HCT116 (cell line): ENCODE results near the gene CCDC85B. TPM values are rescaled to one million over a fixed set of nuclear protein-coding genes. Genes with fewer than 3 reads are reported as not detected.

Source experiments
- ATAC-seq: fragments of 200-7000 bp; cut with Tn5 transposase; 2 replicates; pipeline ENCODE4 v1.9.1; 2020; ENCODE audit warnings: mild to moderate bottlenecking, moderate library complexity
- BruUV-seq: library from RNA; stranded (reverse); fragments of 400-500 nt; replicated peaks from 2 replicates; lab custom pipeline; 2021; lab: Mats Ljungman, UMichigan
- CTCF ChIA-PET: fragments of 300-600 bp; sonication (Branson Sonifier 250); formaldehyde crosslinking; loops from one replicate; lab custom pipeline; 2021; ENCODE audit warnings: antibody characterized with exemption; lab: Charles Lee
- POLR2A ChIA-PET: fragments of 300-600, 350-600 bp; sonication (Branson Sonifier 250); formaldehyde crosslinking; loops from one replicate; lab custom pipeline; 2021; ENCODE audit warnings: antibody characterized with exemption; lab: Charles Lee
- RAD21 ChIA-PET, 2 experiments: fragments of 300-600 bp; sonication (Branson Sonifier 250); formaldehyde crosslinking; loops; one replicate each; lab custom pipeline; 2023; ENCODE audit warnings: low total read pairs in 2 of 2; ENCODE audit not compliant: uncharacterized antibody in 2 of 2, unreplicated experiment in 2 of 2, low non-redundant PET in 1 of 2; lab: Charles Lee
- DNase-seq: peaks from one replicate; pipeline ENCODE4 v3.0.0-alpha.2; 2010; ENCODE audit warnings: low read depth, low spot score
- H2AFZ ChIP-seq: fragments of 200-600 bp; shearing (Covaris generic), sonication (generic); 2 replicates; pipeline ENCODE4 v1.6.1; 2017; ENCODE audit warnings: low read depth, mixed run types, mixed read lengths, antibody characterized with exemption, low read length; ENCODE audit not compliant: poor library complexity, severe bottlenecking
- H3K27ac ChIP-seq: 2 replicates; pipeline ENCODE4 v1.5.1; 2012; ENCODE audit warnings: low read depth, low read length
- H3K27me3 ChIP-seq: fragments of 200-600 bp; sonication (generic); 2 replicates; pipeline ENCODE4 v1.6.1; 2016; ENCODE audit warnings: mixed run types, low read length, mixed read lengths; ENCODE audit not compliant: insufficient read depth
- H3K36me3 ChIP-seq, 2 experiments: fragments of 200-500 bp in 1 of 2; fragments of 200-600 bp in 1 of 2; sonication (Bioruptor generic) in 1 of 2; sonication (generic) in 1 of 2; 2 replicates each; pipeline versions ENCODE4 v1.5.1 to v1.6.1; 2014 to 2016; ENCODE audit warnings: low read length in 2 of 2, inconsistent platforms in 1 of 2, mixed read lengths in 1 of 2, mixed run types in 1 of 2; ENCODE audit not compliant: insufficient read depth in 2 of 2, control insufficient read depth in 1 of 2
- H3K4me1 ChIP-seq, 2 experiments: fragments of 200-600 bp in 1 of 2; sonication (generic) in 1 of 2; 2 replicates each; pipeline versions ENCODE4 v1.5.1 to v1.6.1; 2012 to 2017; ENCODE audit warnings: low read length in 2 of 2, inconsistent platforms in 1 of 2, mild to moderate bottlenecking in 1 of 2, mixed read lengths in 1 of 2, mixed run types in 1 of 2, moderate library complexity in 1 of 2; ENCODE audit not compliant: insufficient read depth in 2 of 2, control insufficient read depth in 1 of 2
- H3K4me2 ChIP-seq: fragments of 200-600 bp; sonication (generic); 2 replicates; pipeline ENCODE4 v1.6.1; 2017; ENCODE audit warnings: mixed run types, low read length, mixed read lengths
- H3K4me3 ChIP-seq, 2 experiments: fragments of 200-600 bp in 1 of 2; sonication (generic) in 1 of 2; replicated peaks in 1 of 2; 2 replicates each; pipeline ENCODE4 v1.5.1; 2011 to 2016; ENCODE audit warnings: low read length in 2 of 2, control low read depth in 1 of 2, low read depth in 1 of 2, mild to moderate bottlenecking in 1 of 2, mixed read lengths in 1 of 2, mixed run types in 1 of 2
- H3K79me2 ChIP-seq: fragments of 200-600 bp; sonication (generic); 2 replicates; pipeline ENCODE4 v1.6.1; 2017; ENCODE audit warnings: mild to moderate bottlenecking, mixed run types, low read length, moderate library complexity, mixed read lengths; ENCODE audit not compliant: insufficient read depth
- H3K9ac ChIP-seq: fragments of 200-600 bp; sonication (generic); 2 replicates; pipeline ENCODE4 v1.6.1; 2016; ENCODE audit warnings: low read length, mixed read lengths
- H3K9me2 ChIP-seq: fragments of 200-600 bp; sonication (generic), shearing (Covaris generic); 2 replicates; pipeline ENCODE4 v1.6.1; 2017; ENCODE audit warnings: mixed run types, mild to moderate bottlenecking, moderate library complexity; ENCODE audit not compliant: insufficient read depth
- H3K9me3 ChIP-seq, 2 experiments: fragments of 200-500 bp in 1 of 2; fragments of 200-600 bp in 1 of 2; sonication (Bioruptor generic) in 1 of 2; sonication (generic) in 1 of 2; 2 replicates each; pipeline ENCODE4 v1.6.1; 2014 to 2017; ENCODE audit warnings: low read length in 2 of 2, mixed read lengths in 2 of 2, inconsistent platforms in 1 of 2, low read depth in 1 of 2, mild to moderate bottlenecking in 1 of 2, mixed run types in 1 of 2, moderate library complexity in 1 of 2; ENCODE audit not compliant: control insufficient read depth in 1 of 2, insufficient read depth in 1 of 2
- H4K20me1 ChIP-seq: fragments of 200-600 bp; sonication (generic), shearing (Covaris generic); 2 replicates; pipeline ENCODE4 v1.6.1; 2017; ENCODE audit warnings: mixed run types, mild to moderate bottlenecking, moderate library complexity; ENCODE audit not compliant: insufficient read depth
- ATF3 ChIP-seq: IDR thresholded peaks from 2 replicates; pipeline ENCODE4 v1.6.1; 2012
- CBX3 ChIP-seq: IDR thresholded peaks from 2 replicates; pipeline ENCODE4 v1.6.1; 2012; ENCODE audit warnings: low read depth
- CEBPB ChIP-seq: IDR thresholded peaks from 2 replicates; pipeline ENCODE4 v1.6.1; 2012; ENCODE audit warnings: low read depth
- EGR1 ChIP-seq: IDR thresholded peaks from 2 replicates; pipeline ENCODE4 v1.6.1; 2012; ENCODE audit warnings: low read depth
- ELF1 ChIP-seq: IDR thresholded peaks from 2 replicates; pipeline ENCODE4 v1.6.1; 2012; ENCODE audit warnings: low read depth, borderline replicate concordance
- EZH2 ChIP-seq: fragments of 200-600 bp; sonication (generic); IDR thresholded peaks from 2 replicates; pipeline ENCODE4 v1.6.1; 2017; ENCODE audit warnings: antibody characterized with exemption, mixed run types
- EZH2phosphoT487 ChIP-seq: fragments of 200-600 bp; IDR thresholded peaks from 2 replicates; pipeline ENCODE4 v1.6.1; 2018; ENCODE audit warnings: antibody characterized with exemption, borderline replicate concordance
- FOSL1 ChIP-seq: IDR thresholded peaks from 2 replicates; pipeline ENCODE4 v1.6.1; 2012; ENCODE audit warnings: low read depth
- POLR2A ChIP-seq: IDR thresholded peaks from 2 replicates; pipeline ENCODE4 v1.7.0; 2011; ENCODE audit warnings: borderline replicate concordance; ENCODE audit not compliant: insufficient read depth, insufficient read length; ENCODE audit errors: extremely low read depth
- POLR2AphosphoS5 ChIP-seq: IDR thresholded peaks from 2 replicates; pipeline ENCODE4 v1.6.1; 2011; ENCODE audit warnings: mild to moderate bottlenecking, low read depth, low read length, moderate library complexity
- RAD21 ChIP-seq: IDR thresholded peaks from 2 replicates; pipeline ENCODE4 v1.6.1; 2012; ENCODE audit warnings: low read depth, mild to moderate bottlenecking
- REST ChIP-seq: IDR thresholded peaks from 2 replicates; pipeline ENCODE4 v1.6.1; 2012; ENCODE audit warnings: low read depth
- SIN3A ChIP-seq: IDR thresholded peaks from 2 replicates; pipeline ENCODE4 v1.6.1; 2012; ENCODE audit warnings: low read depth
- SP1 ChIP-seq: IDR thresholded peaks from 2 replicates; pipeline ENCODE4 v1.6.1; 2012; ENCODE audit warnings: low read depth
- SRF ChIP-seq: IDR thresholded peaks from 2 replicates; pipeline ENCODE4 v1.6.1; 2012; ENCODE audit warnings: low read depth
- ZBTB33 ChIP-seq: IDR thresholded peaks from 2 replicates; pipeline ENCODE4 v1.6.1; 2011; ENCODE audit warnings: mild to moderate bottlenecking, low read length, moderate library complexity; ENCODE audit not compliant: insufficient replicate concordance; ENCODE audit errors: extremely low read depth
- ZFX ChIP-seq: fragments of 450-650 bp; IDR thresholded peaks from 2 replicates; pipeline ENCODE4 v1.6.1; 2017
- ZNF274 ChIP-seq: fragments of 200-500 bp; sonication (Bioruptor generic); IDR thresholded peaks from 2 replicates; pipeline ENCODE4 v1.6.1; 2014; ENCODE audit warnings: mild to moderate bottlenecking, low read depth, low read length, inconsistent platforms
- intact Hi-C: fragments of 100-400 bp; cut with micrococcal nuclease; formaldehyde crosslinking; loops from 2 replicates; pipeline ENCODE4 v1.10.0; 2022
- total RNA-seq: library from RNA; stranded (reverse); gene quantifications from one replicate; pipeline ENCODE4 v1.2.1, GENCODE V29; 2021; ENCODE audit not compliant: unreplicated experiment

CCDC85B gene
- total RNA-seq, 1 experiment from 2014 or later: 84.3 TPM

GRCh38 chr11:65885808-65886536, 4.5 kb upstream of the CCDC85B start:
- Histone ChIP-seq H3K27me3 (no peaks in the 10 kb centered on the region), H3K9me2 (no peaks in the 10 kb centered on the region), H4K20me1 (no peaks in the 10 kb centered on the region), H3K79me2 (peaks cover 39% of the 10 kb centered on the region), H3K9me3 (no peaks in the 10 kb centered on the region), H3K36me3 (peaks cover 14 to 50% of the 10 kb centered on the region in 2 experiments), H3K9ac (no peak overlapping the region), H3K4me1 (peaks cover 15 to 50% of the 10 kb centered on the region in 2 experiments), H3K4me3 (no peak overlapping the region), H2AFZ (no peak overlapping the region), H3K27ac (no peak overlapping the region), H3K4me2 (no peak overlapping the region)
- RAD21 ChIA-PET: interaction anchor here in 1 of 2 experiments (1.2 kb wide), 1 partner anchor 136 kb away, joined by 3 read pairs; no protein-coding TSS in a partner anchor
- BruUV-seq: no TSS peak
- TF ChIP-seq FOSL1 (no peak), POLR2A (no peak), SRF (no peak), ELF1 (no peak), CBX3 (no peak), EZH2 (no peak), ZNF274 (no peak), ZFX (no peak), SIN3A (no peak), ATF3 (no peak), POLR2AphosphoS5 (no peak), EZH2phosphoT487 (no peak), EGR1 (no peak), SP1 (no peak), REST (no peak), RAD21 (no peak), CEBPB (no peak), ZBTB33 (no peak)
- no peak for DNase-seq
- POLR2A ChIA-PET: interaction anchor here (0.7 to 0.9 kb wide), 2 partner anchors 27 to 28 kb away, joined by 3 to 4 read pairs; partner anchors contain the start of gene CFL1
- no peak for ATAC-seq
- CTCF ChIA-PET: interaction anchor here (1.0 to 3.1 kb wide), 8 partner anchors 16 to 180 kb away, joined by 3 to 38 read pairs (median 6); partner anchors contain the start of genes KAT5 and MUS81
- intact Hi-C loops: no loop called here
